Sciatic nerve (tissue), 2 donors: Measurements from ENCODE around the gene CLRN1. TPM values are rescaled to one million over a fixed set of nuclear protein-coding genes. Genes with fewer than 3 reads are reported as not detected.

Experiments used
- ATAC-seq: fragments of 200-7000 bp; cut with Tn5 transposase; one replicate; pipeline ENCODE4 v1.9.1; 2020; ENCODE audit warnings: mild to moderate bottlenecking, moderate library complexity
- DNase-seq: peaks from one replicate; pipeline ENCODE4 v3.0.0-alpha.2; 2020; ENCODE audit warnings: low spot score
- intact Hi-C: fragments of 100-400 bp; cut with DNase I; formaldehyde crosslinking; loops from one replicate; pipeline ENCODE4 v1.14.2; 2022
- total RNA-seq: library from RNA; stranded (reverse); fragmentation: NEBNext Ultra II Directional; extraction: Animal tissue kit (Norgen Biotek cat#: 25700); gene quantifications from one replicate; pipeline ENCODE4 v1.2.1, GENCODE V29; 2021
- donor health status: DM: no; HTN: no; CAD: no.
- donor health status: DM: no; HTN: no; CAD: no.

The CLRN1 gene
- total RNA-seq, 1 donor from 2014 or later: not detected

GRCh38 chr3:150984066-150984465 lies 11.5 kb upstream of the CLRN1 start:
- ATAC-seq (no peak), DNase-seq (no peak)
- intact Hi-C loops: no loop called here

DNA sequence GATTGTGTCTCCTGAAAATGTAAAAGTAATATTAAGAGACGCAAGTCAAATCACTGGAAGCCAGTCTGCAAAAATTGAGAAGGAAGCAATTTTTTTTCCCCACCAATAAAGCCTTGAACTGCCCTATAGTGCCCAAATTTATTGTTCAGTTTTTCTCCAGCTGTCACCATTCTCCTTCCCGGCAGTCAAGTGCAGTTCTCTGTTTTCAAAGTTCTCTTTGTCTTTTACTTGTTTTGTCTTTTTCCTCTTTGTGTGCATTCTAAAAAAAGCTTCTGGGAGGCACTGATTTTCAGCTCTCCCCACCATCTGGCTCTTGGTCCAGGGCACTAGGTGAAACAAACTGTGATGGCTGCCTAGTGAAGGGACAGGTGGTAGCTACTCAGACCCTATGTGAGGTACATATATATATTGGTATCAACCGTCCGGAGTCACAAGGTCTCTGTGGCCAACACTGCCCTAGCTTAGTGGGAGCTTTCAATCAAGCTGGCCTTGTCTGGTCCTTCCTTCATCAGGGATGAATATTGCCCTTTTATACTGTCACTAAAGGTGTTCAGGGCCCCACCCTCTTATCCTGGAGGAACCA lies 6.1 kb upstream of the CLRN1 start:
- ATAC-seq (no peak), DNase-seq (no peak)
- intact Hi-C loops: no loop called here

DNA sequence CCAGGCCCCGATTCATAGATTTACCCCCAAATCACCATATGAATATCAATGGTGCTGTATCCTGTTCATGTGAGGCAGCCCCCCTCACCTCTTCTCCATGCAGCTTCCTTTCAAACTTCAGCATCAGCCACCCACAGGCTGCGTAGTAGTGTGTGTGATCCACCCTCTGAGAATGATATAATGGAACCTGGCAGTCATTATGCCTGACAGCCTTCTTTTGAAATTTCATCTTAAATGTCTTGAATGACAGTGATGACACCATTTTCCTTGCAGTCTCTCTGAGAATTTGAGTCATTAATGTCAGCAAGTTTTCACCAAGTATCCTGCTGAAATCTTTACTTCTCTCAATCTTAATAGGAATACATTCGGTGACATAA lies 3.5 kb upstream of the CLRN1 start:
- intact Hi-C loops: no loop called here
- ATAC-seq: no peak
- no peak for DNase-seq

DNA sequence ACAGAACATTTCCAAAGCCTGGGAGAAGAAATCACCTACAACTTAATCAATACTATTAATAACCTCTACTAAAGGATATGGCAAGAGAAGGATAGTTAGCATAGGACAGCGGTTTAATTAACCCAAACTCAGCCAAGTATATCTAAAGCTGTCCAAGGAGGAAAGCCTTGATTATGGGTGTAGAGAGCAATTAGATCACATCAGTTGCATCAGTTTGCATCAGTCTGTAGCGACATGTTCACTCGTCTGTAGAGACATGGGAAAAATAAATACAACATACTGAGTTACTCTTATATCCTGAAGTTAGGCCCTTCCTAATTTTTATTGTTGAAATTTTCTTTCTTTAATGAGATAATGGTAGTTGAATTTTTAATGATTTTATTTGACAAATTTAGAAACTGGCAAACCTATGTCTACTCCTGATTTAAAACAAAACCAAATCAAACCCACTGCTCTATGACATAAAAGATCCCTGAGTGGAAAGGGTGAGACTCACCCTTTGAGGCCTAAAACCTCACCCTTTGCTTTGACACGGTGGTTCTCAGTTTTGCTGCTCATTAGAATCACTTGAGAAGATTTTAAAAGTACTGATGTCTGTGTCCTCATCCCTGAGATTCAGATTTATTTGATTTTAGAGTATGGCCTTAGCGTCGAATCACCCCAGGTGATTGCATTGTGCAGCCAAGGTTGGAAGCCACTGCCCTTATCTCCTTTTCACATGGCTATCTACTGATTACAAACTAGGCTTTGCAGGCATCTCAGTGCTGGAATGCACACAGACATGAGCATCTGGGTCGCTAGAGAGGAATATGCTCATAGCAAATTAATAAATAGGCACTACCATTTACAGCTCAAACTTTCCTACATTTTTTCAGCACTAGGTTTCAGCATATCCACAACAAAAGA lies 2.8 kb upstream of the CLRN1 start:
- no peak for DNase-seq
- ATAC-seq: no peak
- intact Hi-C loops: no loop called here

DNA sequence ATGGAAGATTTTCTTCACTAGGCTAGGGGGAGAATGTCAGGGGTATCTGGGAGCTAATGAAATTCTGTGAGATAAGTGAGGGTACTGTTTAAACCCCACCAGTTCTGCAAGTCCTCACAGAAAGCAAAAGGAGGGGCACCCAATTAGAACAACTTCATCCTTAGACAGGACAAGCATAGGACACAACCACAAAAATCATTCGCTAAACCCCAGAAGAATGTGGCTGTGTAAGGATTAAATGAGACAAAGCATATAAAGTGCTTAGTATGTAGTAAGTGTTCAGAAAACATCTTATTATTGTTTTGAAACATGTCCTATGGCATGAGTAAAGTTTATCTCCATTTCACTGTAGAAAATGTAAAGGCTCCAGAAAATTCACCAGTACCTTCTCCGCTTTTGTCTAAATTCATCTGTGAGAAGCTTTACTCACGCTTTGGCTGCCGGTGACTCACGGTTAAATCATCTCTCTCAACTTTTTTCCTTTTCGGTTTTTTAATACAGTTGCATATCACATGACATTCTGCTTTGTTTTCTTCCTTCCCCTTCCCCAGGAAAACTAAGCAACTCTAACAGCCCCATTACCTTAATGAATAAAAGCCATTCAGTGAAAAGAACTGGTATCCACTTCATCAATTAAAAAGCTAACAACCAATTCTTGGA lies 1.7 kb downstream of the CLRN1 start:
- no peak for DNase-seq
- intact Hi-C loops: no loop called here
- ATAC-seq: no peak

DNA sequence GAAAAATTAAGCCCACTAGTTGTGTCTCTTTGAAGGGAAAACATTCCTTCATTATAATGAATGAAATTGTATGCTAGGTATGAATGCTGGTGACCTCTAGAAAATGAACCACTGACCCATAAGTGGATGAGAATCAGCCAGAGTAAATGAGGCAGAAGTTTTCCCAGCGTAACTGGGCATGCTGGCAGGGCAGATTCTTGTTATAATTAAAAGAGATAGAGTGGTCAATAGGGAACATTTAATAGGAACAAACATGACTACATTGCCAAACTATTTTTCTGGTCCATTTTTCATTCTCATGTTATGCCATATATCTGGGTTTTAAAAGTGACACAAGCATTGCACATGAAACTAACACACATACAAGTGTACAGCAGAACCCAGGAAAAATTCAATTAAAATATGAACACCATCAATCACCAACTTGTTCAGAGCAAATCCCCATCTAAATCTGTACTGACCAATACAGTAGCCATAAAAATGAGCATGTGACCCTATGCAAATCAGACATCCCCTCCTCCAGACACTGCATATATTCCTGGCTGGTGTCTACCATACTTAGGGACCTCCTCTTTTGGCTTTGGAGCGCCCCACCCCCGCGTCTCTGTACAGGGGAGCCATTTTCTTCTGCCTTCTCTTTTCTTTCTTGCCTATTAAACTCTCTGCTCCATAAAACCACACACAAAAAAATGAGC lies 4.0 kb downstream of the CLRN1 start:
- intact Hi-C loops: no loop called here
- DNase-seq (no peak), ATAC-seq (no peak)

DNA sequence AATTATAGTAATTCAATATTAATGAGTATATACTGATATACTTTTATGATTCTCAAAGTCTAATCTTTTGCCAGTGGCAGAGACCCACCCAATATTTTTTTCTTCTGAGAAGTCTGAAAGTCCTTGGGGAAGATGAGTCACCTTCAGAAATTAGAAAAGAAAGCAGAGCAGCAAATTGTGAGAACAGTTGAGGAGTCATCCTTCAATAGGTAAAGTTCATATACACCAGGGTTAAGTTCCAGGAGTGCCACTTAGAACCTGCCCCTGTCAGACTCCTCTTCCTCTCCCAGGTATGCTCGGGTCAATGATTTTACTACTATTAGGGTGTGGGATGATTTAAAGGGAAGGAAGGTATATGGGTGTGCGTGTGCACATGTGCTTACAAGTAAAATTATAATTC lies 7.1 kb downstream of the CLRN1 start:
- ATAC-seq (no peak), DNase-seq (no peak)
- intact Hi-C loops: no loop called here

DNA sequence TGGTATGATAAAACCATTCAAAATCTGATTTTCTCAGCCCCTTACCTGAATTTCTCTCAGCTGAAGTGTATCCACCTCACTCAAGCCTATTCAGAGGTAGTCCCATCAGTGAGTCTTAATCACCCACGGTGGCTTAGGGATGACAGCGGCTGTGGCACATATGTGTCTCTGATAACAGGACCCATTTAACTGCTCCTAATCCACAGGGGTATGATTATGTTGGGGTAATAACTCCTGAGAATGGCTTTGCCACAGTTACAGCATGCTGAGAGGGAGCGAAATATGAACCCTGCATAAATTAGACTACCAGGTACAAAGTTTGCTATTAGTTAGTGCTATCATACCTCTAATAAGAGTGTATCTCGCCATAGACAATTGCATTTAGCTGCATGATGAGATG lies 10.6 kb downstream of the CLRN1 start:
- DNase-seq: no peak
- ATAC-seq: no peak
- intact Hi-C loops: no loop called here

DNA sequence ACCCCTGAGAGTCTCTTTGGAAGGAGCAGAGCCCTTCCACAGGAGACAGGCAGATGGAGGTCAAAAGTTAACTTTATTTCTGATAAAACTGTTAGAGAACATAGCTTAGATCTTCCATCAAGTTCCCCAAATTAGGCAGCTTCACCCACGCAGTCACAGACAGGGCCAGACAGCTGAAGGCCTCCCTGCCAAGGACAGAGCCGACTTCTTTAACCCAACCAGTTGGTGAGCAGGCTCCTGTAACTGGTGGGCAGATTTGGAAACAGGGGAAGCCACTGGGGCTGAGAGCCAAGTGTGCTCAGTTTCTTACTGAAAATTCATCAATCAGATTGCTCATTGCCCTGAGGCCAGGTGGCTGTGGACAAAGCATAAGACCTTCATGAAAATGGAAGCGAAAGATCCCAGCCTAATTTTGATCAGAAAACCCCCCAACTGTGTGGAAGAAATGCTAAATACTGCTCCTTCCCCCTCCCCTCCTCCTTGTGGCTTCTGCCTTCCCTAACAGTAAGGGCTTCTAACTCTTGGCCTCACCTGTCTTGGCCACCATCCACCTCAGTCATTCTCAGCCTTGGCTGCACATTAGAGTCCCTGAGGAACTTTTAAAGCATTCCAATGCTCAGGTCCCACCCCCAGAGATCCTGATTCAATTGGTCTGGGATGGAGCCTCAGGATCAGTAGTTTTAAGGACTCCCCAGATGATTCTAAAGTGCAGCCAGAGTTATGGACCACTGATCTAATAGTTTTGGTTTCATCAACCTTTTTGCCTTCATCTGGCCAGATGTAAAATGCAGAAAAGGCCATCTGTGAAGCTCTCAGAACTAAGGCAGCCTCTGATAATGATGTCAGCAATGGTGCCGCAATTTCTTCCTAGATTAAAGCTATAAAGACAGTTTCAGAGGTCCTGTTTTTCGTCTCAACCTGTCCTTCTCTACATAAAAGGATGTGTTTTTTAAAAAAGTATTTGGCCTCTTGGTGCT lies 11.5 kb downstream of the CLRN1 start:
- ATAC-seq (no peak), DNase-seq (no peak)
- intact Hi-C loops: no loop called here

- DNase-seq: no peak
- ATAC-seq: no peak
- intact Hi-C loops: no loop called here
Measured at GRCh38 chr3:150958683-150959082, 13.8 kb downstream of the CLRN1 start.

DNA sequence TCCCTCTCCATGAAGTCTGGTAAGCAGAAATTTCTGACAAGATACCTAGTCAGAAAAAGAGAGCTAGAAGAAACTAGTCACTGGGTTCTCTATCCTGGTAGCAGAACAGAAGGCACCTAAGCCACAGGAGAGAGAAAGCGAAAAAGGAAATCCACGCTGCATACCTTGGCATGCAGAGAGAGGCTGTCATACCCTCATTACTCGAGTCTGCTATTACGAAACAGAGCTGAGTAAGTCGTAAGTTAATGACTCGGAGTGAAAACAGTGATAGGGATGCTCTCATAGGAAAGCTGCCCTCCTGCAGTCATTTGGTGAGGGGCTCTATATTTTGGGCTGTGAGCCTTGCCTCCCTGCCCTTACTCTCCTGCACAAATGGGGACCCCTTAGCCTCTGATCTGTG lies 16.2 kb downstream of the CLRN1 start:
- no peak for DNase-seq
- no peak for ATAC-seq
- intact Hi-C loops: no loop called here

DNA sequence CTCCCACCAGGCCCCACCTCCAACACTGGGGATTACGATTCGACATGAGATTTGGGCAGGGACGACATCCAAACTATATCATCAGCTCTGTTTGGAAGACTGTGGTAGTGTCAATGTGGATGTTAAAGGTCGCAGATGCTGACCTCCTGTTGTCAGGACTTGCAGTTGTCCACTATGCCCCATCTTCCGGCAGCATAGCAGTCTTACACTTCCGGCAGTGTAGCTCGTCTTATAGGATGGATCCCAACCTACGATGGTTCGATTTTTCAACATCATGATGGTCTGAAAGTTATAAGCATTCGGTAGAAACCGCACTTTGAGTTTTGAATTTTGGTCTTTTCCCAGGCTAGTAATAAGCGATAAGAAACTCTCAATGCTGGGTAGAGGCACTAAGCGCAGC lies 20.6 kb downstream of the CLRN1 start:
- ATAC-seq (no peak), DNase-seq (no peak)
- intact Hi-C loops: no loop called here

DNA sequence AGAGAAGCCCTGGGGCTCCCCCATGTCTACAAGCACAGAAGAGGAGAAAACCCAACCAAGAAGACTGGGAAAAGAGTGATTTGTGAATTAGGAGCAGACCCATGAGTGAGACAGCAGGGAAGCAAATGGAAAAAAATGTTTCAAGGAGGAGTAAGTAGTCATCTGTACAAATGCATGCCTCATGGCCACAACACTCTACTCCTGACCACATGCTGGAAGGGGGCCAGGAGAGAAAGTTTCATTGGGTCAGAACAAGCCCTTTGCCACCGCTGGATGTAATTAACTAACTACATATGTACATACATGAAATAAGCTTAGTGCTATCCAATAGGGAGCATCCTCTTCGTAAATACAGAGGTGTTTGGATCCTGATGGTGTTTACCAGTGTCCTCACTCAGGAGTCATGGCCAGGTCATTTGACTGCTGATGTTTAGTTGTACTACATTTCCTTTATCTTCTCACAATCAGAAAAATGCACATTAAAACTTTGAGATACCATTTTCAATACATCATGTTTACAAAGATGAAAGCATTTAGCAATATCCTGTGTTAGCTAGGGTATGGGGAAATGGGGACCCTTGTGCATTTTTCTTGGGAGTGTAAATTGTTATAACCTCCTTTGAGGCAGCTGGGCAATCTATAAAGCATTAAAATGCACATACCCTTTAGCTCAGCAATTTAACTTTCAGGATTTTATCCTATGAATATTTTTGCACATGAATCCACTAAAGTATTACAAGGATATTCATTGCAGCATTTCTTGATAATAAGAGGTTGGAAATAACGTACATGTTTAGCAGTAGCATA lies 27.1 kb downstream of the CLRN1 start:
- ATAC-seq: no peak
- intact Hi-C loops: no loop called here
- no peak for DNase-seq

GRCh38 chr3:150942221-150942620 lies 30.3 kb downstream of the CLRN1 start:
- no peak for ATAC-seq

DNA sequence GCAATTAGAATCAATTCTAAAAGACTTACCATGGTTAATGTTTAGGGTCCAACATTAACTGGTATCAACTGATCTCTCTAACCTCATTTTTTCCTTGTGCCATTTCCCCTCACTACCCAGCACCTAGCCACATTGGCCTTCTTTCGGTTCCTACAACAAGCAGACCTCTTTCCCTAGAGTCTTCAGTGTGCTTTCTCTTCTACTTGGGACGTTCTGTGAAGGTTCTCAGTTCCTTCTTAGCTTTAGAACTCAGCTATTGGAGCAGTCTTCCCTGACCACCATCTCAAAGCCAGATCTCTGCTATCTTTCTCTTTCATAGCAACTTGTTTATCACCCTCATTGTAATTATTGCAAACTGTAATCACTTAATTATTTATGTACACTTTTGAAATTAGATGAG lies 35.8 kb downstream of the CLRN1 start:
- intact Hi-C loops: no loop called here
- ATAC-seq (no peak), DNase-seq (no peak)

More at GRCh38 chr3:150942221-150942620, 30.3 kb downstream of the CLRN1 start:
- no peak for DNase-seq
- intact Hi-C loops: no loop called here

DNA sequence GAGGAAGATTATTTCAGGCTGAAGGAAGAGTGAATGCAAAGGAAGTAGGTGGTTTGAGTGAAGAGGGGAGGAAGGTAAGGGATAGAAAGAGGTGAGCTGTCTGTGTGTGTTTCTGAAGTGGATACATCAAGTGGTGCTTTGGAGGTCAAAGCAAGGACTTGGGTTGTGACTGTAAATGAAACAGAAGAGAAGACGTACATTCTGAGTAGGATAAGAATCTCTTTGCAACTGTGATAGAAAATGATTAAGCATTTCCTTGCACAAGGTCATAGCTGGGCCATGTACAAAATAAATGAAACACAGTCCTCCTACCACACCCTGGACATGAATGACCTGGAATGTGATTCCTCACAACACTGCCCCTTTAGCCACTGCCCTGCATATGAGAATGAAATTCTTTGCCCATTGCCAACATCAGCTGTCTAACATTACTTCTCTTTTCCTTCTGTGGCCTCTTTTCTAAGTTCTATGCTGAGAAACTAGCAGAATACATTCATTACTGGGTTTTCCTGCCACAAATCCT lies 39.0 kb downstream of the CLRN1 start:
- intact Hi-C loops: no loop called here
- DNase-seq: no peak
- ATAC-seq: no peak

DNA sequence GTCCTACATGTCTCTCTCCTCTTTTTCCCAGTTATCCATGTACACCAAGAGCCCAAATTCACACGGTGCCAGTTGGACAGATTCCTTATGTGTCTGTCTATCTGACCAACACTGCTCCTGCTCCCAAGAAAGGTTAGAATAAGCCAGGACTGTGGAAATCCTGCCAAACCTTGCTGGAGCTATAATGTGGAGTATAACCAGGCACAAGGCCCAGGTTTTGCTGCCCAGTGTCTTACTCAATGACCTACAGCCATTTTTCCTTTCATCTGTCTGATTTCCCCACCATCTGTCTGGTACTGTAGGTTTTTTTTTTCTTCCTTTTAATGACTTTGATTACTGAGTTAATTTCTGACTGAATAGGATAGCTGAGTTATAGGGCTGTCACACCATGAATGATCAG lies 40.8 kb downstream of the CLRN1 start:
- DNase-seq (no peak), ATAC-seq (peak; percentile 45)
- intact Hi-C loops: no loop called here

- ATAC-seq: no peak
- intact Hi-C loops: no loop called here
Measured at GRCh38 chr3:150930839-150931238, 41.7 kb downstream of the CLRN1 start.

More at GRCh38 chr3:150930839-150931238, 41.7 kb downstream of the CLRN1 start:
- no peak for DNase-seq
